Esophagus squamous epithelium (tissue), 4 donors: ENCODE results near the gene CEP76.

Source experiments
- POLR2A ChIP-seq, 4 donors: fragments of 450-650 bp; IDR thresholded peaks; one replicate each; pipeline ENCODE4 v1.6.1; 2017; ENCODE audit warnings: antibody characterized with exemption in 4 of 4, mild to moderate bottlenecking in 4 of 4, moderate library complexity in 3 of 4
- TF ChIP-seq, protein P1 (sequence below), 6 experiments: fragments of 450-650 bp in 4 of 6; fragments of 200-600 bp in 2 of 6; sonication (generic) in 2 of 6; IDR thresholded peaks; one replicate each; pipeline ENCODE4 v1.5.1; 2016 to 2019; ENCODE audit warnings: antibody characterized with exemption in 6 of 6, mild to moderate bottlenecking in 4 of 6, moderate library complexity in 4 of 6

DNA sequence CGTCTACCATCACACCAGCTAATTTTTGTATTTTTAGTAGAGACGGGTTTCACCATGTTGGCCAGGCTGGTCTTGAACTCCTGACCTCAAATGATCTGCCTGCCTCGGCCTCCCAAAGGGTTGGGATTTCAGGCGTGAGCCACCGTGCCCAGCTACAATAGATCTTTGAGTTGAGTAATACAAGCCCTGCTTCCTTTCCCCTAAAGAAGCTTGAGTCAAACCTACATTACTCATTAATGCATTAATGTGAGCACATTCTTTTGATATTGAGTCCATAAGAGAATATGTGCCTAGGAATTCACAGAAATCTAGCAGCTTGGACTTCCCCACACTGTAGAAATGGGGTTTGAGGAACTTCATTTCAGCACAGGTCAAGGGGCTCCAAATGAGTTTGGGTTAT is 39.9 kb upstream of the CEP76 start:
- no peak for TF ChIP-seq POLR2A (IDR thresholded peaks at IDR 0.05)
- TF ChIP-seq, protein P1, sequence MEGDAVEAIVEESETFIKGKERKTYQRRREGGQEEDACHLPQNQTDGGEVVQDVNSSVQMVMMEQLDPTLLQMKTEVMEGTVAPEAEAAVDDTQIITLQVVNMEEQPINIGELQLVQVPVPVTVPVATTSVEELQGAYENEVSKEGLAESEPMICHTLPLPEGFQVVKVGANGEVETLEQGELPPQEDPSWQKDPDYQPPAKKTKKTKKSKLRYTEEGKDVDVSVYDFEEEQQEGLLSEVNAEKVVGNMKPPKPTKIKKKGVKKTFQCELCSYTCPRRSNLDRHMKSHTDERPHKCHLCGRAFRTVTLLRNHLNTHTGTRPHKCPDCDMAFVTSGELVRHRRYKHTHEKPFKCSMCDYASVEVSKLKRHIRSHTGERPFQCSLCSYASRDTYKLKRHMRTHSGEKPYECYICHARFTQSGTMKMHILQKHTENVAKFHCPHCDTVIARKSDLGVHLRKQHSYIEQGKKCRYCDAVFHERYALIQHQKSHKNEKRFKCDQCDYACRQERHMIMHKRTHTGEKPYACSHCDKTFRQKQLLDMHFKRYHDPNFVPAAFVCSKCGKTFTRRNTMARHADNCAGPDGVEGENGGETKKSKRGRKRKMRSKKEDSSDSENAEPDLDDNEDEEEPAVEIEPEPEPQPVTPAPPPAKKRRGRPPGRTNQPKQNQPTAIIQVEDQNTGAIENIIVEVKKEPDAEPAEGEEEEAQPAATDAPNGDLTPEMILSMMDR (IDR thresholded peaks at IDR 0.05): no peak
